Heart right ventricle (tissue), 16 donors: ENCODE measurements around the gene PRIMPOL. TPM values are rescaled to one million over a fixed set of nuclear protein-coding genes. Genes with fewer than 3 reads are reported as not detected.

Experiments used
- ATAC-seq, 8 donors: fragments of 200-7000 bp; cut with Tn5 transposase; one replicate each; pipeline ENCODE4 v1.9.1; 2020; ENCODE audit warnings: mild to moderate bottlenecking in 8 of 8, moderate library complexity in 8 of 8, moderate number of reproducible peaks in 1 of 8
- DNase-seq, 2 donors: peaks; one replicate each; pipeline ENCODE4 v3.0.0-alpha.2; 2020
- H3K27ac ChIP-seq, 10 donors: fragments of 200-600 bp; sonication (generic) in 2 of 10; one replicate each; pipeline versions ENCODE4 v1.5.0 to v1.8.0; 2020 to 2022; ENCODE audit warnings: mild to moderate bottlenecking in 3 of 10
- H3K27me3 ChIP-seq, 7 donors: fragments of 200-600 bp; one replicate each; pipeline ENCODE4 v1.8.0; 2021 to 2022; ENCODE audit warnings: mild to moderate bottlenecking in 2 of 7
- H3K36me3 ChIP-seq, 9 donors: fragments of 200-600 bp; sonication (generic) in 1 of 9; one replicate each; pipeline versions ENCODE4 v1.5.0 to v1.8.0; 2020 to 2022; ENCODE audit warnings: mild to moderate bottlenecking in 2 of 9
- H3K4me1 ChIP-seq, 9 donors: fragments of 200-600 bp; sonication (generic) in 1 of 9; one replicate each; pipeline versions ENCODE4 v1.5.0 to v1.8.0; 2020 to 2022; ENCODE audit warnings: mild to moderate bottlenecking in 4 of 9
- H3K4me3 ChIP-seq, 10 donors: fragments of 200-600 bp; sonication (generic) in 2 of 10; one replicate each; pipeline versions ENCODE4 v1.5.0 to v1.8.0; 2020 to 2022; ENCODE audit warnings: mild to moderate bottlenecking in 7 of 10, moderate library complexity in 2 of 10
- H3K9me3 ChIP-seq, 11 donors: fragments of 200-600 bp in 10 of 11; sonication (generic) in 2 of 11; one replicate each; pipeline versions ENCODE4 v1.5.0 to v1.8.0; 2013 to 2022; ENCODE audit warnings: mild to moderate bottlenecking in 2 of 11, control low read depth in 1 of 11, moderate library complexity in 1 of 11
- WGBS, 2 donors: extraction: QIAGEN DNeasy Blood & Tissue Kit; methylation state at CpG; one replicate each; pipeline ENCODE4 v1.1.7; 2013; ENCODE audit warnings: inconsistent platforms in 1 of 2; 5-methylcytosine and 5-hydroxymethylcytosine counted together
- intact Hi-C, 10 donors: fragments of 100-400 bp; cut with DNase I; formaldehyde crosslinking; loops; one replicate each; pipeline versions ENCODE4 v1.11.1 to v1.14.2; 2022
- polyA plus RNA-seq, 2 donors: library from polyadenylated mRNA; stranded (reverse); fragments of 200-250 nt; gene quantifications; one replicate each; pipeline ENCODE4 v1.2.3, GENCODE V29; 2013
- total RNA-seq, 10 donors: library from RNA; stranded (reverse); fragmentation: NEBNext Ultra II Directional in 3 of 10; extraction: Animal tissue kit (Norgen Biotek cat#: 25700) in 3 of 10; gene quantifications; one replicate each; pipeline versions ENCODE4 v1.2.1 to v1.2.4, GENCODE V29; 2021 to 2023
- TF ChIP-seq, protein P1 (sequence below), 9 donors: fragments of 200-600 bp; sonication (generic) in 2 of 9; IDR thresholded peaks; one replicate each; pipeline versions ENCODE4 v1.5.0 to v1.8.0; 2021 to 2022; ENCODE audit warnings: antibody characterized with exemption in 9 of 9, mild to moderate bottlenecking in 5 of 9, moderate library complexity in 1 of 9
- donor health status: Arrhythmogenic right ventricular cardiomyopathy.
- donor health status: ischemic (EF 13 %, LVEDD 7.1; RV severe dilation, severe dysfunction).
- donor health status: healthy with polysubstance abuse.
- donor health status: DM: no; HTN: yes; CAD: no.
- donor health status: DM: no; HTN: no; CAD: no.
- donor health status: ischemic (EF 25% LVEDD 6.9; RV normal size, moderate dysfunction).
- donor health status: ischemic (EF 25% LVEDD 5.7; RV mildly dilated, moderate dysfunction).
- donor health status: healthy.
- donor health status: DM: yes; HTN: yes; CAD: no.
- donor health status: Ischemic cardiomyopathy.
- donor health status: ischemic (EF 35%, LVEDD 5.7; RV mildly dilated, moderate dysfunction).
- donor health status: nonischemic (EF 11% LVEDD 7.7; RV severe dilation, severe dysfunction).
- donor health status: DM: yes; HTN: yes; CAD: no.
- donor health status: PGD.
- donor health status: ischemic (EF 29% LVEDD 5.4; RV normal size, mild dysfunction).
- donor health status: nonischemic (EF 23%, LVEDD 6.1; RV moderate dilation, normal function).

PRIMPOL gene
- total and polyA plus RNA-seq, 12 donors = 7.2 to 85.2 (median 10.8) TPM

DNA sequence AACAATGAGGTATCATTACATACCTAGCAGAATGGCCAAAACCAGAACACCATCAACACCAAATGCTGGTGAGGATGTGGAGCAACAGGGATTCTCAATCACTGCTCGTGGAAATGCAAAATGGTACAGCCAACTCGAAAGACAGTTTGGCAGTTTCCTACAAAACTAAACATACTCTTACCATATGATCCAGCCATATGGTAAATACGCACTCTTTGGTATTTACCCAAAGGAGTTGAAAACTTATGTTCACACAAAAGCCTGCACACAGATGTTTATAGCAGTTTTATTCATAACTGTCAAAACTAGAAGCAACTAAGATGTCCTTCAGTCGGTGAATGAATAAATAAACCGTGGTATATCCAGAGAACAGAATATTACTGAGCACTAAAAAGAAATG, 8.1 kb upstream of the PRIMPOL start:
- no peaks in the 10 kb centered on the region for H3K27me3 ChIP-seq

DNA sequence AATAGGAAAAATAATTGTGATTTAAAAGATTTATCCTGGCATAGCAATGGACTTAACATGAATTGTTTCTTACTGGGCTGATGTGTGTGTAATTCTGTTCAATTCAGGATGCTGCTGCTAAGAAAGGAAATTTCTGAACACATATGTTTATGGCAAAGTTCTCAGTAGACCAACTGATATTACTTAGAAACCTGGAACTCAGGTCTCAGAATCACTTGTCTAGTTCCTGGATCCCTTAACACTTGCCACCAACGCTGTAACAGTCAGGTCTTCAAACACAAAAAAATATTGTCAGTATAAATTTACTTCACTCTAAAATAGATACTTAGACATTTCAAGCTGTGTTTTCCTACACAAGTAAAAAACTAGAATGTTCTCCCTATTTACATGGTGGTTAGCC, 5.8 kb upstream of the PRIMPOL start:
- no peak for ATAC-seq
- H3K27me3 ChIP-seq = no peaks in the 10 kb centered on the region
- H3K4me3 ChIP-seq = no peak overlapping the region
- WGBS, 2 donors = 83% methylated on average over 1 of the region's 1 CpG
- DNase-seq = no peak
- no peaks in the 10 kb centered on the region for H3K9me3 ChIP-seq
- peaks cover 13 to 92% (median 76%) of the 10 kb centered on the region in 9 donors for H3K4me1 ChIP-seq
- intact Hi-C loops = loop anchor here in 3 of 10 donors (10.0 kb wide), 2 partner anchors 91 to 379 kb away; partner anchors contain the start of gene CENPU (in 1 of the 3)
- H3K27ac ChIP-seq = peak overlapping the region in 4 of 10 donors; percentile 0 to 73 (median 36)
- TF ChIP-seq, protein P1, sequence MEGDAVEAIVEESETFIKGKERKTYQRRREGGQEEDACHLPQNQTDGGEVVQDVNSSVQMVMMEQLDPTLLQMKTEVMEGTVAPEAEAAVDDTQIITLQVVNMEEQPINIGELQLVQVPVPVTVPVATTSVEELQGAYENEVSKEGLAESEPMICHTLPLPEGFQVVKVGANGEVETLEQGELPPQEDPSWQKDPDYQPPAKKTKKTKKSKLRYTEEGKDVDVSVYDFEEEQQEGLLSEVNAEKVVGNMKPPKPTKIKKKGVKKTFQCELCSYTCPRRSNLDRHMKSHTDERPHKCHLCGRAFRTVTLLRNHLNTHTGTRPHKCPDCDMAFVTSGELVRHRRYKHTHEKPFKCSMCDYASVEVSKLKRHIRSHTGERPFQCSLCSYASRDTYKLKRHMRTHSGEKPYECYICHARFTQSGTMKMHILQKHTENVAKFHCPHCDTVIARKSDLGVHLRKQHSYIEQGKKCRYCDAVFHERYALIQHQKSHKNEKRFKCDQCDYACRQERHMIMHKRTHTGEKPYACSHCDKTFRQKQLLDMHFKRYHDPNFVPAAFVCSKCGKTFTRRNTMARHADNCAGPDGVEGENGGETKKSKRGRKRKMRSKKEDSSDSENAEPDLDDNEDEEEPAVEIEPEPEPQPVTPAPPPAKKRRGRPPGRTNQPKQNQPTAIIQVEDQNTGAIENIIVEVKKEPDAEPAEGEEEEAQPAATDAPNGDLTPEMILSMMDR (IDR thresholded peaks at IDR 0.05) = no peak
- H3K36me3 ChIP-seq = peaks cover 0 to 68% (median 0%) of the 10 kb centered on the region in 9 donors

More for the DNA sequence above, 8.1 kb upstream of the PRIMPOL start:
- ATAC-seq = no peak
- no peak overlapping the region for H3K27ac ChIP-seq
- TF ChIP-seq, protein P1 (IDR thresholded peaks at IDR 0.05) = no peak
- H3K4me3 ChIP-seq = no peak overlapping the region
- intact Hi-C loops = loop anchor here in 3 of 10 donors (10.0 kb wide), 2 partner anchors 93 to 377 kb away; partner anchors contain the start of gene CENPU (in 1 of the 3)
- H3K4me1 ChIP-seq = peaks cover 2 to 72% (median 54%) of the 10 kb centered on the region in 9 donors
- DNase-seq = no peak
- 94 to 98% methylated on average over 5 of the region's 5 CpGs for WGBS, 2 donors
- peaks cover 0 to 80% (median 10%) of the 10 kb centered on the region in 9 donors for H3K36me3 ChIP-seq
- H3K9me3 ChIP-seq = no peaks in the 10 kb centered on the region

- no peaks in the 10 kb centered on the region for H3K9me3 ChIP-seq
- TF ChIP-seq, protein P1 (IDR thresholded peaks at IDR 0.05) = no peak
- 74 to 78% methylated on average over 9 of the region's 9 CpGs for WGBS, 2 donors
- H3K4me3 ChIP-seq = no peak overlapping the region
- peaks cover 13 to 83% (median 67%) of the 10 kb centered on the region in 9 donors for H3K4me1 ChIP-seq
- H3K27me3 ChIP-seq = no peaks in the 10 kb centered on the region
- intact Hi-C loops = loop anchor here in 7 of 10 donors (5.0 to 10.0 kb wide), 7 partner anchors 88 to 382 kb away; partner anchors contain the start of gene CENPU (in 3 of the 7)
- ATAC-seq = no peak
- H3K36me3 ChIP-seq = peaks cover 0 to 59% (median 0%) of the 10 kb centered on the region in 9 donors
- no peak for DNase-seq
- peak overlapping the region in 5 of 10 donors; percentile 0 to 100 (median 59) for H3K27ac ChIP-seq
These were observed 4.8 kb upstream of the PRIMPOL start for GRCh38 chr4:184644553-184645307.

DNA sequence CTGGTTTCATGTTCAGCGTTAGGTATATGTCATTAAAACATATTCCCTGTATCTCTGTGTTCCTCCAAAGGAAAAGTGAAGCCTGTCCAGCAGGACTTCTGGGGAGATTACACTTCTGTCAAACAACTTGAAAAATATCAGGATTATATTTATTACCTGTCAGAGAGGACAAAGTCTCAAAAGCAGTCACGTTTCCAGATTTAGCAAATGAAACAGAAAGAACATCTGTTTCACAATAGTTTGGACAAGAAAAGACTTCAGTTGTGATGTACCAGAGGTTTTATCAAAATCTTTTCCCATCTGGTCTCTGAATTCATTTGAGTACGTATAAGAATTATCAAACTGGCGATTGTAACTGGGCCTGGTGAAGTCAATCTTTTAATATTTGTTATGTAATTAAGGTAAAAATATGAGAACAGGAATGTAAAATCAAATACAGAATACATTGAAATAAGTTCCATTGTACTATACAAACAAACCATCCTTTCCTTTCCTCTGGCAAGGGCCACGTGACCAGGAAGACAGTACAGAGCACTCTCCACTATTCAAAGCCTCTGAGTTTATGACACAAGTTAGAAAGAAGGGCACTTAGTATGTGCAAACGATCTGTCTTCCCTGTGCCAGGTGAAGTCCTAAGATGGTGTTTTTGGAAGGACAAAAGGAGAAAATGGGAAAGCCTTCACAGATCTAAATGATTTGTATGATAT, 3.5 kb upstream of the PRIMPOL start:
- intact Hi-C loops = loop anchor here in 7 of 10 donors (5.0 to 10.0 kb wide), 7 partner anchors 86 to 384 kb away; partner anchors contain the start of gene CENPU (in 3 of the 7)
- DNase-seq = no peak
- H3K36me3 ChIP-seq = peaks cover 0 to 49% (median 0%) of the 10 kb centered on the region in 9 donors
- no peaks in the 10 kb centered on the region for H3K9me3 ChIP-seq
- WGBS, 2 donors = 52 to 63% methylated on average over 6 of the region's 6 CpGs
- TF ChIP-seq, protein P1 (IDR thresholded peaks at IDR 0.05) = no peak
- peak overlapping the region in 5 of 10 donors; percentile 33 to 100 (median 97) for H3K27ac ChIP-seq
- no peak overlapping the region for H3K4me3 ChIP-seq
- no peak for ATAC-seq
- no peaks in the 10 kb centered on the region for H3K27me3 ChIP-seq
- H3K4me1 ChIP-seq = peaks cover 13 to 79% (median 64%) of the 10 kb centered on the region in 9 donors
